Gastrocnemius medialis (tissue), 4 donors: ENCODE measurements around the gene N4BP2L1. TPM values are rescaled to one million over a fixed set of nuclear protein-coding genes. Genes with fewer than 3 reads are reported as not detected.
"Not testable (repeated sequence)": the region's sequence is repeated elsewhere in the genome, so short reads cannot be mapped to it uniquely, and the experiment has no call there.

Source experiments
- ATAC-seq, 2 donors: fragments of 150-250 bp; one replicate each; pipeline ENCODE4 v1.9.1; 2016
- DNase-seq, 2 donors: peaks; one replicate each; pipeline ENCODE4 v3.0.0-alpha.2; 2019
- H3K27ac ChIP-seq, 4 donors: fragments of 200-600 bp; sonication (generic); 1 replicate in 1 of 4; 2 replicates in 3 of 4; pipeline ENCODE4 v1.5.1; 2016 to 2018; ENCODE audit warnings: mild to moderate bottlenecking in 2 of 4, moderate library complexity in 1 of 4
- H3K27me3 ChIP-seq, 3 donors: fragments of 200-600 bp; sonication (generic) in 2 of 3; 1 replicate in 1 of 3; 2 replicates in 2 of 3; pipeline versions ENCODE4 v1.5.1 to v1.6.0; 2016 to 2019; ENCODE audit warnings: mild to moderate bottlenecking in 1 of 3, moderate library complexity in 1 of 3
- H3K36me3 ChIP-seq, 2 donors: fragments of 200-600 bp; sonication (generic) in 1 of 2; one replicate each; pipeline ENCODE4 v1.5.1; 2017 to 2018
- H3K4me1 ChIP-seq, 2 donors: fragments of 200-600 bp; sonication (generic) in 1 of 2; one replicate each; pipeline ENCODE4 v1.5.1; 2016 to 2017; ENCODE audit warnings: mild to moderate bottlenecking in 2 of 2
- H3K4me3 ChIP-seq, 4 donors: fragments of 200-600 bp; sonication (generic) in 3 of 4; 1 replicate in 1 of 4; 2 replicates in 3 of 4; pipeline ENCODE4 v1.5.1; 2016 to 2019; ENCODE audit warnings: mild to moderate bottlenecking in 2 of 4
- H3K9me3 ChIP-seq, 3 donors: fragments of 200-600 bp; sonication (generic) in 2 of 3; 1 replicate in 1 of 3; 2 replicates in 2 of 3; pipeline ENCODE4 v1.5.1; 2016 to 2019
- CTCF ChIP-seq, 5 experiments: fragments of 450-650 bp in 3 of 5; fragments of 200-600 bp in 2 of 5; sonication (generic) in 2 of 5; IDR thresholded peaks in 4 of 5; conservative IDR thresholded peaks in 1 of 5; 1 replicate in 4 of 5; 2 replicates in 1 of 5; pipeline ENCODE4 v1.5.1; 2016 to 2019; ENCODE audit warnings: antibody characterized with exemption in 5 of 5, mild to moderate bottlenecking in 3 of 5, moderate library complexity in 3 of 5
- POLR2A ChIP-seq, 2 donors: fragments of 450-650 bp; IDR thresholded peaks; one replicate each; pipeline ENCODE4 v1.6.1; 2017; ENCODE audit warnings: antibody characterized with exemption in 2 of 2, mild to moderate bottlenecking in 2 of 2, moderate library complexity in 2 of 2
- in situ Hi-C, 4 donors: fragments of 200-750 bp; cut with MboI; loops; one replicate each; pipeline versions ENCODE4 v1.15.0 to v1.8.0; 2017; ENCODE audit warnings: low sequenced_read_pairs in 4 of 4
- intact Hi-C: fragments of 100-400 bp; cut with DNase I; formaldehyde crosslinking; loops from one replicate; pipeline ENCODE4 v1.15.1; 2023; ENCODE audit warnings: low total_unique reads
- total RNA-seq, 4 donors: library from RNA; depleted of rRNA; stranded (reverse); fragments of >200 nt; gene quantifications; one replicate each; pipeline versions ENCODE4 v1.1.0 to v1.2.3, GENCODE V29; 2016

N4BP2L1 gene
- total RNA-seq, 4 donors from 2014 or later = 6.5 to 10.0 (median 7.2) TPM

DNA sequence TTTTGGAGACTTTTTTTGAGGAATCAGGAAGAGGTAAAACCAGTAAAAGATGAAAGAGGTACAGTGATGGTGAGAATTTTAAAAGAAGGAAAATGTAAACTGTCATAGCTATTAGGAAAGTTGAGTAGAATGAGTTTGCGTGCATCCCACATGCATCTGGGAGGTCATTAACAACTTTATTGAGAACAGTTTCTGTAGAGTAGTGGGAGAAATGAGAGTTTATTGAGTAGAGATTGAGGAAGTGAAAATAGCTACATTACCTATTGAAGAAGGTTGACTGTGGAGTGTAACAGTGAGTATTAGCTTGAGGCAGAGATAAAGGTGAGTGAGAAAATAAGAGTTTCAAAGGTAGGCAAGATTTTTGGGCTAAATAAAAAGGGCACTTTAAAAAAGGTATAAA, 73.9 kb downstream of the N4BP2L1 start:
- Histone ChIP-seq H3K36me3 (no peaks in the 10 kb centered on the region), H3K27me3 (no peaks in the 10 kb centered on the region), H3K4me1 (no peaks in the 10 kb centered on the region), H3K27ac (no peak overlapping the region), H3K9me3 (no peaks in the 10 kb centered on the region), H3K4me3 (no peak overlapping the region)
- ATAC-seq (no peak), DNase-seq (no peak)
- no peak for TF ChIP-seq POLR2A (IDR thresholded peaks at IDR 0.05)
- no peak for TF ChIP-seq CTCF (IDR thresholded peaks at IDR 0.05 in 4 of 5, conservative IDR thresholded peaks at IDR 0.05 in 1 of 5)
- in situ Hi-C loops = no loop called here
- intact Hi-C loops = no loop called here

DNA sequence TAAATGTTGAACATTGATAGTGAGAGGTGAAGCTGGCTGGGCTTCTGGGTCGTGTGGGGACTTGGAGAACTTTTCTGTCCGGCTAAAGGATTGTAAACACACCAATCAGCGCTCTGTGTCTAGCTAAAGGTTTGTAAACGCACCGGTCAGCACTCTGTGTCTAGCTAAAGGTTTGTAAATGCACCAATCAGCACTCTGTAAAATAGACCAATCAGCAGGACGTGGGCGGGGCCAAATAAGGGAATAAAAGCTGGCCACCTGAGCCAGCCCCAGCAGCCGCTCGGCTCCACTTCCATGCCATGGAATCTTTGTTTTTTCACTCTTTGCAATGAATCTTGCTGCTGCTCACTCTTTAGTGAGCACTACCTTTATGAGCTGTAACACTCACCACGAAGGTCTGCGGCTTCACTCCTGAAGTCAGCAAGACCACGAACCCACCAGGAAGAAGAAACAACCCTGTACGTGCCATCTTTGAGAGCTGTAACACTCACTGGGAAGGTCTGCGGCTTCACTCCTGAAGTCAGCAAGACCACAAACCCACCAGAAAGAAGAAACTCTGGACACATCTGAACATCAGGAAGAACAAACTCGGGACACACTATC, 77.0 kb downstream of the N4BP2L1 start:
- H3K4me3 ChIP-seq, H3K4me1 ChIP-seq, in situ Hi-C loops, intact Hi-C loops, H3K9me3 ChIP-seq, ATAC-seq, H3K36me3 ChIP-seq, H3K27ac ChIP-seq, H3K27me3 ChIP-seq, DNase-seq: not testable (repeated sequence)

Other genes with a start within 250 kb of the N4BP2L1 start
- gene ZAR1L, start 112.8 kb downstream of the N4BP2L1 start, total RNA-seq = not detected
- gene BRCA2, start 112.6 kb downstream of the N4BP2L1 start, total RNA-seq = under 1 TPM; 0.02 to 0.20 (median 0.12) TPM
- 100 to 1,000 TPM in 3 of 4 donors, 10 to 100 TPM in 1; 52.2 to 370 (median 176) TPM for gene N4BP2L2, start 110.7 kb upstream of the N4BP2L1 start, total RNA-seq
- gene PDS5B, start 158.3 kb upstream of the N4BP2L1 start, total RNA-seq = 10 to 100 TPM; 18.0 to 27.3 (median 21.2) TPM